Activated CD4-positive, alpha-beta T cell treated with anti-CD3 and anti-CD28 coated beads for 4 hours (primary cell): Measurements from ENCODE around the gene PCDHGA5.
"Not testable (repeated sequence)": the region's sequence is repeated elsewhere in the genome, so short reads cannot be mapped to it uniquely, and the experiment has no call there.

Experiments
- DNase-seq, 2 donors: peaks; one replicate each; pipeline ENCODE4 v3.0.0-alpha.2; 2020

PCDHGA5 gene

DNA sequence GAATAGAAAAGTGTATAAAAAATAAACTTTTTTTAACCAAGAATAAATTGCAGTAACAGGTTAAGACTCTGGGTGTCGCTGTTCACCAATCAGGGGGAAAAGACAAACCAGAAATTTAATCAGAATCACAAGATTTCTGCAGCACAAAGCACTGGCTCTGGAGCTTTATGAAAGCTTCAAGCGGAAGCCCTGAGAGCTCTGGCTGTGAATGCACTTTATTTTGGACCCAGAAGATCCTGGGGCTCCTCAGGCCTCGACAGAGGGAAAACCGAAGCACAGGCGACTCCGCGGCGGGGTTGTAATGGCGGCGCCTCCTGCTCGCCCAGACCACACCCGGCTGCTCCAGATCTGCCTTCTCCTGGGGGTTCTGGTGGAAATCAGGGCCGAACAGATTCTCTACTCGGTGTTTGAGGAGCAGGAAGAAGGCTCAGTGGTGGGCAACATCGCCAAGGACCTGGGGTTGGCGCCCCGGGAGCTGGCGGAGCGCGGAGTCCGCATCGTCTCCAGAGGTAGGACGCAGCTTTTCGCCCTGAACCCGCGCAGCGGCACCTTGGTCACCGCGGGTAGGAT, 9.0 kb upstream of the PCDHGA5 start, which contains the start of gene PCDHGA4:
PCDHGA4 (plus strand) TSS at position 122 of the 570 bp plus-strand sequence; CDS start at position 209, 87 bp downstream.
- no peak for DNase-seq

DNA sequence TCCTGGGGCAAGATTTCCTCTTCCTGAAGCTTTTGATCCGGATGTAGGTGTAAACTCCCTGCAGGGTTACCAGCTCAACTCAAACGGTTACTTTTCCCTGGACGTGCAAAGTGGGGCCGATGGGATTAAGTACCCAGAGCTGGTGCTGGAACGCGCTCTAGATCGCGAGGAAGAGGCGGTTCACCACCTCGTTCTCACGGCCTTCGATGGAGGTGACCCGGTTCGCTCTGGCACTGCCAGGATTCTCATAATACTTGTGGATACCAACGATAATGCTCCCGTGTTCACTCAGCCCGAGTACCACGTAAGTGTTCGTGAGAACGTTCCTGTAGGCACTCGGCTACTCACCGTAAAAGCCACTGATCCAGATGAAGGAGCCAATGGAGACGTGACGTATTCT, 8.3 kb upstream of the PCDHGA5 start:
- no peak for DNase-seq

DNA sequence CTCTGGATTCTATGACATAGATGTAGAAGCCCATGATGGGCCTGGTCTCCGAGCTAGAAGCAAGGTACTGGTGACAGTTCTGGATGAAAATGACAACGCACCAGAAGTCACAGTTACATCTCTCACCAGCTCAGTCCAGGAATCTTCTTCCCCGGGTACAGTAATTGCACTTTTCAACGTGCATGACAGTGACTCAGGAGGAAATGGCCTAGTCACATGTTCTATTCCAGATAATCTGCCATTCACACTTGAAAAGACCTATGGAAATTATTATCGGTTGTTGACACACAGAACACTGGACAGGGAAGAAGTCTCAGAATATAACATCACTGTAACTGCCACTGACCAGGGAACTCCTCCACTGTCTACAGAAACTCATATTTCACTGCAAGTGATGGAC, 7.8 kb upstream of the PCDHGA5 start:
- DNase-seq = no peak

DNA sequence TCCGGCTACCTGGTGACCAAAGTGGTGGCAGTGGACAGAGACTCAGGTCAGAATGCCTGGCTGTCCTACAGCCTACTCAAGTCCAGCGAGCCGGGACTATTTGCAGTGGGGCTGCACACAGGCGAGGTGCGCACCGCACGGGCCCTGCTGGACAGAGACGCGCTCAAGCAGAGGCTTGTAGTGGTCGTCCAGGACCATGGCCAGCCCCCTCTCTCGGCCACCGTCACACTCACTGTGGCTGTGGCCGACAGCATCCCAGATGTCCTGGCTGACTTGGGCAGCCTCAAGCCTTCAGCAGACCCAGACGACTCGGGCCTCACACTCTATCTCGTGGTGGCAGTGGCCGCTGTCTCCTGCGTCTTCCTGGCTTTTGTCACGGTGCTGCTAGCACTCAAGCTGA, 7.0 kb upstream of the PCDHGA5 start:
- no peak for DNase-seq

DNA sequence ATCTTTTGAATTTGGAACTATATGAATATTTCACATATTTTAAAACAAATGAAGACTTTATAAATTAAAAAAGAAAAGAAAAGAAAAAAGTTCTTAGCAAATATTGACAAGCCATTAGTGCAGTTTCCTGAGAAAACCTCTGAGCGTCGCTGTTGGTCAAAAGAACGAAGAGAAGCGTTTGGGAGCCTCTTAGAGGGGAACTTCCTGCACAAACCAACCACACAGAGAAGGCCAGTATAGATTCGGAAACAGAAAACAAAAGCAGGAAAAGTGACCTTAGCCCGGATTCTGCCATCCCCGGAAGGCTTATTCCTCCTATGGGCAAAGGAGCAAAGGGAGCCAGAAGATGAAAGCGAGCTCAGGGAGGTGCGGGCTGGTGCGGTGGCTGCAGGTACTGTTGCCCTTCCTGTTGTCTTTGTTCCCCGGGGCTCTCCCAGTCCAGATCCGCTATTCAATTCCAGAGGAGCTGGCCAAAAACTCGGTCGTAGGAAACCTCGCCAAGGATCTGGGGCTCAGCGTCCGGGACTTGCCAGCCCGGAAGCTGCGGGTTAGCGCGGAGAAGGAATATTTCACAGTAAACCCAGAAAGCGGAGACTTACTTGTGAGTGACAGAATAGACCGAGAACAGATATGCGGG, 4.1 kb upstream of the PCDHGA5 start, which contains the start of gene PCDHGB2:
PCDHGB2 (plus strand) TSS at position 205 of the 637 bp plus-strand sequence; CDS start at position 347, 142 bp downstream.
- no peak for DNase-seq

DNA sequence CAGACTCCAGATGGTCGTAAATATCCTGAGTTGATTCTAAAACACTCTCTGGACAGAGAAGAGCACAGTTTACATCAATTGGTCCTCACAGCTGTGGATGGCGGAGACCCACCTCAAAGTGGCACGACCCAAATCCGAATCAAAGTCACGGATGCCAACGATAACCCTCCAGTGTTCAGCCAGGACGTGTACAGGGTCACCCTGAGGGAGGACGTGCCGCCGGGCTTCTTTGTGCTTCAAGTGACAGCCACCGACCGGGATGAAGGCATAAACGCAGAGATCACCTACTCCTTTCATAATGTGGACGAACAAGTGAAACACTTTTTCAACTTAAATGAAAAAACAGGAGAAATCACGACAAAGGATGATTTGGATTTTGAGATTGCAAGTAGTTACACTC, 3.3 kb upstream of the PCDHGA5 start:
- no peak for DNase-seq

DNA sequence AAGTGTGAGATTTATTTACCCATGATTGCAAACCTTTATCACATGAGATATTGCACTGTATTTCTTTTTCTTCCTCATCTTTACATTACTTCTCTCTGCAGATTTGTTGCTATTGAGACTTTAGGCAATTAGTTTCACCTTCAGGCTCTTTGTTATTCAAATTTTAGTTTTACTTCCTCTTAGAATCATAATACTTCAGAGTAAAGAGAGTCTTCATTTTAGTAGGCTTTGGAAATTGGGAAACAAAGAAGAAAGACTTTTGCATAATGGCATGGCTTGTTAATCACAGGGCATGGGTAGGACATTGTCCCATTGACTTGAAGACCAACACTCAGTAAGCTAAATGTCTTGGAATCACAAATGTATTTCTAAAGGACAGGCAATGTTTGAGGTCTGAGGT, 1.2 kb upstream of the PCDHGA5 start:
- DNase-seq = no peak

DNA sequence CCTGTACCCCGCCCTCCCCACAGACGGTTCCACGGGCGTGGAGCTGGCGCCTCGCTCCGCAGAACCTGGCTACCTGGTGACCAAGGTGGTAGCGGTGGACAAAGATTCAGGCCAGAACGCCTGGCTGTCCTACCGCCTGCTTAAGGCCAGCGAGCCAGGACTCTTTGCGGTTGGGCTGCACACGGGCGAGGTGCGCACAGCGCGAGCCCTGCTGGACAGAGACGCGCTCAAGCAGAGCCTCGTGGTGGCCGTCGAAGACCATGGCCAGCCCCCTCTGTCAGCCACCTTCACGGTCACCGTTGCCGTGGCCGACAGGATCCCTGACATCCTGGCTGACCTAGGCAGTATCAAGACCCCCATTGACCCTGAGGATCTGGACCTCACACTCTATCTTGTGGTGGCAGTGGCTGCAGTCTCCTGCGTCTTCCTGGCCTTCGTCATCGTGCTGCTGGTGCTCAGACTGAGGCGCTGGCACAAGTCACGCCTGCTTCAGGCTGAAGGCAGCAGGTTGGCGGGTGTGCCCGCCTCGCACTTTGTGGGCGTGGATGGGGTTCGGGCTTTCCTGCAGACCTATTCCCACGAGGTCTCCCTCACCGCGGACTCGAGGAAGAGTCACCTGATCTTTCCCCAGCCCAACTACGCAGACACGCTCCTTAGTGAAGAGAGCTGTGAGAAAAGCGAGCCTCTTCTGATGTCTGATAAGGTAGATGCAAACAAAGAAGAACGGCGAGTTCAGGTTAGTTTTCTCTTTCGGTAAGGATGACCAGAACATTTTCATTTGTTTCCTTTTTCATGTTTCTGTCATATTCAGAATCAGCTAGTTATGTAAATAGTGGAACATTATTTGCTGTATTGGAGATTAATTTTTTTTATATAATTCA, 2.3 kb downstream of the PCDHGA5 start:
- DNase-seq = no peak

DNA sequence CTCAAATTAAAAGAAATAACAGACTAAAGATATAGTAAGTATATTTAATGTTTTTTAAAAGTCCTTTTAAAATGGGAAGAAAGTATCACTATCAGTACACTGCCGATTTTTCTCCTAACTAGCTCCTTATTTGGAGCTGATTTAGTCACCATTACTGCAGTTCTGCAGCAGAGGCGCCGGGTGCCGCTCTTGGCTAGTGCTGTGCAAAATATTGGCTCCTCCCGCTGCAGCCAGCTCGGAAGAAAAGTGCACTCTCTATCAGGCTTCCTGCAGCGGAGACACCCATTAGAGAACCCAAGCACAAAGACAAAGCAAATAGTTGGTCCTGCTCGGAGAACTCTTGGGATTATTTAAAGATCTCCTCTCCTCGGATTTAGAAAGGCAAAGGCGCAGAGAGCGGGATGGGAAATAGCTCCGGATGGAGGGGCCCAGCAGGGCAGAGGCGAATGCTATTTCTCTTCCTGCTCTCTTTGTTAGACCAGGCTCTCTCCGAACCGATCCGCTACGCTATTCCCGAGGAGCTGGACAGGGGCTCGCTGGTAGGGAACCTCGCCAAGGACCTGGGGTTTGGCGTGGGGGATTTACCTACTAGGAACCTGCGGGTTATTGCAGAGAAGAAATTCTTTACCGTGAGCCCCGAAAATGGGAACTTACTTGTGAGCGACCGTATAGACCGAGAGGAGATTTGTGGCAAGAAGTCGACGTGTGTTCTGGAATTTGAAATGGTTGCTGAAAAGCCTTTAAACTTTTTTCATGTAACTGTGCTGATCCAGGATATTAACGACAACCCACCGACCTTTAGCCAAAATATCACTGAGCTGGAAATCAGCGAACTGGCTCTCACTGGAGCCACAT, 6.3 kb downstream of the PCDHGA5 start, which contains the start of gene PCDHGB3:
PCDHGB3 (plus strand) TSS at position 249 of the 855 bp plus-strand sequence; CDS start at position 402, 153 bp downstream.
- peak; percentile 7 to 14 for DNase-seq

DNA sequence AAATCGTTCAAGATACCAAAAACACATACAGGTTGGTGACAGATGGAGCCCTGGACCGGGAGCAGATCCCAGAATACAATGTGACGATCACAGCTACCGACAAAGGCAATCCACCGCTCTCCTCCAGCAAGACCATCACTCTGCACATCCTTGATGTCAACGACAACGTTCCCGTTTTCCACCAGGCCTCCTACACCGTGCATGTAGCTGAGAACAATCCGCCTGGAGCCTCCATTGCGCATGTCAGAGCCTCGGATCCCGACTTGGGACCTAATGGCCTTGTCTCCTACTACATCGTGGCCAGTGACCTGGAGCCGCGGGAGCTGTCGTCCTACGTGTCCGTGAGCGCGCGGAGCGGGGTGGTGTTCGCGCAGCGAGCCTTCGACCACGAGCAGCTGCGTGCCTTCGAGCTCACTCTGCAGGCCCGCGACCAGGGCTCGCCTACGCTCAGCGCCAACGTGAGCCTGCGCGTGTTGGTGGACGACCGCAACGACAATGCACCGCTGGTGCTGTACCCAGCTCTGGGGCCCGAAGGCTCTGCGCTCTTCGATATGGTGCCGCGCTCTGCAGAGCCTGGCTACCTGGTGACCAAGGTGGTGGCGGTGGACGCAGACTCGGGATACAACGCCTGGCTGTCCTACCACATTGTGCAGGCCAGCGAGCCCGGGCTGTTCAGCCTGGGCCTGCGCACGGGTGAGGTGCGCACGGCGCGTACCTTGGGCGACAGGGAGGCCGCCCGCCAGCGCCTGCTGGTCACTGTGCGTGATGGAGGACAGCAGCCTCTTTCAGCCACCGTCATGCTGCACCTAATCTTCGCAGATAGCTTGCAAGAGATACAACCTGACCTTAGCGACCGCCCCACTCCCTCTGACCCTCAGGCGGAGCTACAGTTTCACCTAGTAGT, 7.9 kb downstream of the PCDHGA5 start:
- no peak for DNase-seq

DNA sequence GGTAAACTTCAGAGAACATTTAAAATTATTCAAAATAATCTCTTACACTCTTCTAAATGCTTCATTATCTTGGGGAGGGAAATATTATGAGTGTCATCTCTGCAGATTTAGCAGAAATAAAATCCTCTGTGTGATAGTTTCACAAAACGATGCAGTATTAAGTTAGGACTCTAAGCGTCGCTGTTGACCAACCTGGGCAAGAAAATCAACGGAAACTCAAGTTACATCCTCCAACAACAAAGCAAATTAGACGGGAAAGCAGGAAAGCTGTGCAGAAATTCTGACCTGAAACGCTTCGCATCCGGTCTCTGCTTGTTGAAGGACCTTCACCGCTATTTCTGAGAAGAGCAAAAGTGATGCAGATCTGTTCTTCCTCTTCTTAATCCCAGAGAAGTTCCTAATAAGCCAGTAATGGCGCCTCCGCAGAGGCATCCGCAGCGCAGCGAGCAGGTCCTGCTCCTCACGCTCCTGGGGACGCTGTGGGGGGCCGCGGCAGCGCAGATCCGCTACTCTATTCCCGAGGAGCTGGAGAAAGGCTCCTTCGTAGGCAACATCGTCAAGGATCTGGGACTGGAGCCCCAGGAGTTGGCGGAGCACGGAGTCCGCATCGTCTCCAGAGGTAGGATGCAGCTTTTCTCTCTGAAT, 9.8 kb downstream of the PCDHGA5 start, which contains the start of gene PCDHGA6:
PCDHGA6 (plus strand) TSS at position 219 of the 645 bp plus-strand sequence; CDS start at position 412, 193 bp downstream.
- no peak for DNase-seq

DNA sequence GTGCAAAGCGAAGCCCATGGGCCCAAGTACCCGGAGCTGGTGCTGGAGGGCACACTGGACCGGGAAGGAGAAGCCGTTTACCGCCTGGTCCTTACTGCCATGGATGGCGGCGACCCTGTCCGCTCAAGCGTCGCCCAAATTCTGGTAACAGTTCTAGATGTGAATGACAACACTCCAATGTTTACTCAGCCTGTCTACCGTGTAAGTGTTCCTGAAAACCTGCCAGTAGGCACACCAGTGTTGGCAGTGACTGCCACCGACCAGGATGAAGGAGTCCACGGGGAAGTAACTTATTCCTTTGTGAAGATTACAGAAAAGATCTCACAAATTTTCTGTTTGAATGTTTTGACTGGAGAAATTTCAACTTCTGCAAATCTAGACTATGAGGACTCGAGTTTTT, 10.7 kb downstream of the PCDHGA5 start:
- no peak for DNase-seq

DNA sequence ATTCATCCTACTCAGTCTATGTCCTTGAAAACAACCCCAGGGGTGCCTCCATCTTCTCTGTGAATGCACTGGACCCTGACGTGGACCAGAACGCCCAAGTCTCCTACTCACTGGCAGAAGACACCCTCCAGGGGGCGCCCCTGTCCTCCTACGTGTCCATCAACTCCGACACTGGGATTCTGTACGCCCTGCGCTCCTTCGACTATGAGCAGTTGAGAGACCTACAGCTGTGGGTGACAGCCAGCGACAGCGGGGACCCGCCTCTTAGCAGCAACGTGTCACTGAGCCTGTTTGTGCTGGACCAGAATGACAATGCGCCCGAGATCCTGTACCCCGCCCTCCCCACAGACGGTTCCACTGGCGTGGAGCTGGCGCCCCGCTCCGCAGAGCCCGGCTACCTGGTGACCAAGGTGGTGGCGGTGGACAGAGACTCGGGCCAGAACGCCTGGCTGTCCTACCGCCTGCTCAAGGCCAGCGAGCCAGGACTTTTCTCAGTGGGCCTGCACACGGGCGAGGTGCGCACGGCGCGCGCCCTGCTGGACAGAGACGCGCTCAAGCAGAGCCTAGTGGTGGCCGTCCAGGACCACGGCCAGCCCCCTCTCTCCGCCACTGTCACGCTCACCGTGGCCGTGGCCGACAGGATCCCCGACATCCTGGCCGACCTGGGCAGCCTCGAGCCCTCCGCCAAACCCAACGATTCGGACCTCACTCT, 11.6 kb downstream of the PCDHGA5 start:
- DNase-seq = not testable (repeated sequence)

DNA sequence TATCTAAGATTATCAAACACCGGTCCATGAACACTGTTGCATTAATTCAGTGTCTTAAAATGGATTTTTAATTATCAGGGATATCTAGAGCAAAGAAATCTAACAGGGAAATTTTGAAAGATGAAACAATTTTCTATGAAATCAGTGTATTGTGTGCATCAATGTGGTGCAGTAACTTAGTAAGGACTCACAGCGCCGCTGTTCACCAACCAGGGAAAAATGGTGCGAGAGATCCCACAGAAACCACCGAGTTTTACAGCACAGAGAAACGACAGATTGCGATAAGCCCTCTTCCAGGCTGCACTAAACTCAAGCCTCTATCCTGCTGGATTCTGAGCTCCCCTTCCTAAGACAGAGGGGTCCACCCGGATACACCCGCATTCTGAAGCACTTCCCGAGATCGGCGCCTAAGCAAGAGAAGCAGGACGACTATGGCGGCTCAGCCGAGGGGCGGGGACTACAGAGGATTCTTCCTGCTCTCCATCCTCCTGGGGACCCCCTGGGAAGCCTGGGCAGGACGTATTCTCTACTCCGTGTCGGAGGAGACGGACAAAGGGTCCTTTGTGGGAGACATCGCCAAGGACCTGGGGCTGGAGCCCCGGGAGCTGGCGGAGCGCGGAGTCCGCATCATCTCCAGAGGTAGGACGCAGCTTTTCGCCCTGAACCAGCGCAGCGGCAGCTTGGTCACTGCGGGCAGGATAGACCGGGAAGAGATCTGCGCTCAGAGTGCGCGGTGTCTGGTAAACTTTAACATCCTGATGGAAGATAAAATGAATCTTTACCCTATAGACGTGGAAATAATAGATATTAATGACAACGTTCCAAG, 18.7 kb downstream of the PCDHGA5 start, which contains the start of gene PCDHGA7:
PCDHGA7 (plus strand) TSS at position 274 of the 826 bp plus-strand sequence; CDS start at position 432, 158 bp downstream.
- no peak for DNase-seq

DNA sequence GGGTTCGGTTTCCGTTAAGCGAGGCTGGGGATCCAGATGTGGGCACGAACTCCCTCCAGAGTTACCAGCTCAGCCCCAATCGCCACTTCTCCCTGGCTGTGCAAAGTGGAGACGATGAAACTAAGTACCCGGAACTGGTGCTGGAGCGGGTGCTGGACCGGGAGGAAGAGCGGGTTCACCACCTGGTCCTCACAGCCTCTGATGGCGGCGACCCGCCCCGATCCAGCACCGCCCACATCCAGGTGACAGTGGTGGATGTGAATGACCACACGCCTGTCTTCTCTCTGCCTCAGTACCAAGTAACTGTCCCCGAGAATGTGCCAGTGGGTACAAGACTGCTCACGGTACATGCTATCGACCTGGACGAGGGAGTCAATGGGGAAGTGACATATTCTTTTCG, 19.4 kb downstream of the PCDHGA5 start:
- DNase-seq = no peak

DNA sequence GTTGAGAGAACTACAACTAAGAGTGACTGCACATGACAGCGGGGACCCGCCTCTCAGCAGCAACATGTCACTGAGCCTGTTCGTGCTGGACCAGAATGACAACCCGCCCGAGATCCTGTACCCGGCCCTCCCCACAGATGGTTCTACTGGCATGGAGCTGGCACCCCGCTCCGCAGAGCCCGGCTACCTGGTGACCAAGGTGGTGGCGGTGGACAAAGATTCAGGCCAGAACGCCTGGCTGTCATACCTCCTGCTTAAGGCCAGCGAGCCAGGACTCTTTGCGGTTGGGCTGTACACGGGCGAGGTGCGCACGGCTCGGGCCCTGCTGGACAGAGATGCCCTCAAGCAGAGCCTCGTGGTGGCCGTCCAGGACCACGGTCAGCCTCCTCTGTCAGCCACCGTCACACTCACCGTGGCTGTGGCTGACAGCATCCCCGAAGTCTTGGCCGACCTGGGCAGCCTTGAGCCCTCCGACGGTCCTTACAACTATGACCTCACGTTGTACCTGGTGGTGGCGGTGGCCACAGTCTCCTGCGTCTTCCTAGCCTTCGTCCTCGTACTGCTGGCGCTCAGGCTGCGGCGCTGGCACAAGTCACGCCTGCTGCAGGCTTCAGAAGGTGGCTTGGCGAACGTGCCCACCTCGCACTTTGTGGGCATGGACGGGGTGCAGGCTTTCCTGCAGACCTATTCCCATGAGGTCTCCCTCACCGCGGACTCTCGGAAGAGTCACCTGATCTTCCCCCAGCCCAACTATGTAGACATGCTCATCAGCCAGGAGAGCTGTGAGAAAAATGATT, 20.7 kb downstream of the PCDHGA5 start:
- DNase-seq = no peak

DNA sequence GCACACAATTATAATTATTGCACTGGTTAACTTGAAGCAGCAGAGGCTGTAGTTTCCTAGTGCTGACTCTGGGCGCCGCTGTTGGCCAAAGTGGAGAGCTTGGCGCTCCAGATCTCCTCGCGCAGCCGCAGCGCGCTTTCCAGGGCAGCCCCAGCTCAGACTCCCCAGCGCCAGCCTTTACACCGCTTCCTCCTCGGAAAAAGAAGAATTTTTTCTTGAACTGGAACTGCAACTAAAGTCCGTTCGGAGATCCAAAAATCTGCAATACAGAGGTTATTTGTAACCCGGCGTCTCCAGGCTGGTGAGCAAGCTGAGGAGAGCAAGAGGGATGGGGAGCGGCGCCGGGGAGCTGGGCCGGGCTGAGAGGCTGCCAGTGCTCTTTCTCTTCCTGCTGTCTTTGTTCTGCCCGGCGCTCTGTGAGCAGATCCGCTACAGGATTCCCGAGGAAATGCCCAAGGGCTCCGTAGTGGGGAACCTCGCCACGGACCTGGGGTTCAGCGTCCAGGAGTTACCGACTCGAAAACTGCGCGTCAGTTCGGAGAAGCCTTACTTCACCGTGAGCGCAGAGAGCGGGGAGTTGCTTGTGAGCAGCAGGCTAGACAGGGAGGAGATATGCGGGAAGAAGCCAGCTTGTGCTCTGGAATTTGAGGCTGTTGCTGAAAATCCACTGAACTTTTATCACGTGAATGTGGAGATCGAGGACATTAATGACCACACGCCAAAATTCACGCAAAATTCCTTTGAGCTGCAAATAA, 23.8 kb downstream of the PCDHGA5 start, which contains the start of gene PCDHGB4:
PCDHGB4 (plus strand) TSS at position 142 of the 755 bp plus-strand sequence; CDS start at position 329, 187 bp downstream.
- not testable (repeated sequence) for DNase-seq
